Peyer's patch (tissue), 4 donors: Measurements from ENCODE around the gene MLPH.

Experiments
- POLR2A ChIP-seq, 2 donors: fragments of 450-650 bp; IDR thresholded peaks; one replicate each; pipeline ENCODE4 v1.5.1; 2017; ENCODE audit warnings: antibody characterized with exemption in 2 of 2, mild to moderate bottlenecking in 2 of 2, moderate library complexity in 2 of 2
- TF ChIP-seq, protein P1 (sequence below), 6 experiments: fragments of 450-650 bp in 4 of 6; fragments of 200-600 bp in 2 of 6; sonication (generic) in 1 of 6; IDR thresholded peaks; one replicate each; pipeline ENCODE4 v1.5.1; 2017 to 2019; ENCODE audit warnings: antibody characterized with exemption in 6 of 6, mild to moderate bottlenecking in 3 of 6, moderate library complexity in 1 of 6

DNA sequence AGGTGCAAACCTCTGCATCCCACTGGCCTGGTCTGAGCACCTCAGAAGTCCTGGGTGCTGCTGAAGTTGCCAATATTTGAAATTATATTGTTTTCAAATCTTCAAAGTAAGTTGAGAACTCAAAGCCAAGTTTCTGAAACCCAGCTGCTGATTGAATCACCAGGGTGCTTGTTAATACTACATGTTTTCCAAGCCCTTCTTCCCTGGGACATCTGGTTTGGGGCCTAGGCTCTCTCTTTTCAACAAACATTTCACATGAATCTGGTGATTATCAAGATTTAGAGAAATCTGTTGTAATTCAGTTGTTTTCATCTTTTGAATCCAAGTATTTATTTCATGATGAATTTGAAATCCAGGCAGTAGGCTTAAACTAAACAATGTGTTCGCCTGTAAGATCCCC is 24.4 kb downstream of the MLPH start:
- TF ChIP-seq POLR2A (IDR thresholded peaks at IDR 0.05): no peak
- TF ChIP-seq, protein P1, sequence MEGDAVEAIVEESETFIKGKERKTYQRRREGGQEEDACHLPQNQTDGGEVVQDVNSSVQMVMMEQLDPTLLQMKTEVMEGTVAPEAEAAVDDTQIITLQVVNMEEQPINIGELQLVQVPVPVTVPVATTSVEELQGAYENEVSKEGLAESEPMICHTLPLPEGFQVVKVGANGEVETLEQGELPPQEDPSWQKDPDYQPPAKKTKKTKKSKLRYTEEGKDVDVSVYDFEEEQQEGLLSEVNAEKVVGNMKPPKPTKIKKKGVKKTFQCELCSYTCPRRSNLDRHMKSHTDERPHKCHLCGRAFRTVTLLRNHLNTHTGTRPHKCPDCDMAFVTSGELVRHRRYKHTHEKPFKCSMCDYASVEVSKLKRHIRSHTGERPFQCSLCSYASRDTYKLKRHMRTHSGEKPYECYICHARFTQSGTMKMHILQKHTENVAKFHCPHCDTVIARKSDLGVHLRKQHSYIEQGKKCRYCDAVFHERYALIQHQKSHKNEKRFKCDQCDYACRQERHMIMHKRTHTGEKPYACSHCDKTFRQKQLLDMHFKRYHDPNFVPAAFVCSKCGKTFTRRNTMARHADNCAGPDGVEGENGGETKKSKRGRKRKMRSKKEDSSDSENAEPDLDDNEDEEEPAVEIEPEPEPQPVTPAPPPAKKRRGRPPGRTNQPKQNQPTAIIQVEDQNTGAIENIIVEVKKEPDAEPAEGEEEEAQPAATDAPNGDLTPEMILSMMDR (IDR thresholded peaks at IDR 0.05): no peak
